OCI-LY3 (cell line): Measurements from ENCODE around the gene NEURL1.

Experiments used
- CTCF ChIP-seq: fragments of 200-600, 300-600 bp; sonication (generic); IDR thresholded peaks from 2 replicates; pipeline ENCODE4 v1.5.1; 2014; ENCODE audit warnings: antibody characterized with exemption, low read length, low read depth
- EZH2phosphoT487 ChIP-seq: fragments of 200-600 bp; shearing (Covaris generic); IDR thresholded peaks from 2 replicates; pipeline ENCODE4 v1.6.1; 2018; ENCODE audit warnings: antibody characterized with exemption, mixed run types, low read depth

GRCh38 chr10:103593022-103593570 lies 99.6 kb downstream of the NEURL1 start:
- TF ChIP-seq CTCF (no peak; the same call in 1 of the 2 replicates), EZH2phosphoT487 (no peak)
